DMS 273 treated with DMSO at 0.1 percent for 48 hours (cell line): ENCODE measurements around the gene SUDS3.
A peak's percentile ranks its signal among the peaks of the same experiment; 100 is the strongest.
"Not testable (repeated sequence)": the region's sequence is repeated elsewhere in the genome, so short reads cannot be mapped to it uniquely, and the experiment has no call there.

Experiments
- DNase-seq: peaks from one replicate; lab custom pipeline; 2025; lab: John Stamatoyannopoulos, UW

Gene SUDS3, protein sequence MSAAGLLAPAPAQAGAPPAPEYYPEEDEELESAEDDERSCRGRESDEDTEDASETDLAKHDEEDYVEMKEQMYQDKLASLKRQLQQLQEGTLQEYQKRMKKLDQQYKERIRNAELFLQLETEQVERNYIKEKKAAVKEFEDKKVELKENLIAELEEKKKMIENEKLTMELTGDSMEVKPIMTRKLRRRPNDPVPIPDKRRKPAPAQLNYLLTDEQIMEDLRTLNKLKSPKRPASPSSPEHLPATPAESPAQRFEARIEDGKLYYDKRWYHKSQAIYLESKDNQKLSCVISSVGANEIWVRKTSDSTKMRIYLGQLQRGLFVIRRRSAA

DNA sequence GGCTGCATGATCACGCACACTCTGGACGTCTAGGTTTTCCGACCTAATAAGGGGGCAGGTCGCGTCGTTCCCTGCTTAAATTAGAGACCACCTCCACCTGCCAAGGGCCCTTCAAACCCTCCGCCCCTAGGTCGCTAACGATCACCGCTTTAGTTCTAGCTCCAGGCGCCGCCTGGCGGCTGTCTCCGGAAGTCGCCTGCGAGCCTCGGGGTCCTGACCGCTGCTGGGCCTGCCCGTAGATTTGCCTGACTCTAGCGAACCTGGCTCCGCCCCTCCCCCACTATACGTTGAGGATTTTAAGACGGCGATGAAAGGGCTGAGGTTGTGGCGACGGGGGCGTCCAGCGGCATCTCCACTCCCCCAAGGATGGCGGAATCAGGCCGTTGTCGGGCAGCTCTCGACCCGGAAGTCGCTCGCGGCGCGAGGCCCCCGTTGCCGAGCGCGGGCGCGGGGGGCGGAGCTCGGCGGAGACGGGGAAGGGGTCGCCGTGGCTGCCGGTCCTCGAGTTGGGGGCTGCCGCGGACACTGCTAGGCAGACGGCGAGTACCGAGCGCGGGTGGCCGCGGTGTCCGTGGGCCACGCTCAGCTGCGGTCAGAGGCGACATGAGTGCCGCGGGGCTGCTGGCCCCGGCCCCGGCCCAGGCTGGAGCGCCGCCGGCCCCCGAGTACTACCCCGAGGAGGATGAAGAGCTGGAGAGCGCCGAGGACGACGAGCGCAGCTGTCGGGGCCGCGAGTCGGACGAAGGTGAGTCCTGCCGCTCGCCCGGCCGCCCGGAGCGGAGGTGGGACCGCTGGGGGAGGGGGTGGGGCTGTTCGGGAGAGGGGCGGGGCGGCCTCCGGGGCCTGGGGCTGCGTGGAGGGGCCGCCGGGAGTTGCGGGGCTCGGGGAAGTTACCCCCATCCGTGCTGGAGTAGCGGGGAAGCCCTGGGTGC is at the start of gene SUDS3:
SUDS3 (plus strand) TSS at position 467 of the 932 bp plus-strand sequence; CDS start at position 604, 137 bp downstream.
- DNase-seq, result peak; percentile 2

- DNase-seq, result no peak
These were observed 49.4 kb upstream of the SUDS3 start for GRCh38 chr12:118326991-118327390.

DNA sequence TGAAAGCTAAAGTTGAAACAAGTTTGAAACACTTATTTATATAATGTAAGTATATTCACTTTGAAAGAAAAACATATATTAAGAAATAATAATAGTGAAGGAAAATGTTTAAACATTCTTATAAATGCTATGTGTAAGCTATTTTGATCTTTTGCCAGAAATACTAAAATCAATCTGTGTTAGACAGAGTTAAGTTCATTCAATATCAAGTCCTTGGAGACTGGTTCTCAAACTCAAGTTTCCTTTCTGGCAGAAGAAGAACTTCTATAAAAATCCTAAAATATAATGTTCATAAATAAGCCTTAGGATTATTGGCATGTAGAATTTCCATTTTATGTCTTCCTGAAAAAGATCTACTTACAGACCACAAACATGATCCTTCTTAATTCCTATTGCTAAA is 49.0 kb upstream of the SUDS3 start:
- DNase-seq, result no peak

DNA sequence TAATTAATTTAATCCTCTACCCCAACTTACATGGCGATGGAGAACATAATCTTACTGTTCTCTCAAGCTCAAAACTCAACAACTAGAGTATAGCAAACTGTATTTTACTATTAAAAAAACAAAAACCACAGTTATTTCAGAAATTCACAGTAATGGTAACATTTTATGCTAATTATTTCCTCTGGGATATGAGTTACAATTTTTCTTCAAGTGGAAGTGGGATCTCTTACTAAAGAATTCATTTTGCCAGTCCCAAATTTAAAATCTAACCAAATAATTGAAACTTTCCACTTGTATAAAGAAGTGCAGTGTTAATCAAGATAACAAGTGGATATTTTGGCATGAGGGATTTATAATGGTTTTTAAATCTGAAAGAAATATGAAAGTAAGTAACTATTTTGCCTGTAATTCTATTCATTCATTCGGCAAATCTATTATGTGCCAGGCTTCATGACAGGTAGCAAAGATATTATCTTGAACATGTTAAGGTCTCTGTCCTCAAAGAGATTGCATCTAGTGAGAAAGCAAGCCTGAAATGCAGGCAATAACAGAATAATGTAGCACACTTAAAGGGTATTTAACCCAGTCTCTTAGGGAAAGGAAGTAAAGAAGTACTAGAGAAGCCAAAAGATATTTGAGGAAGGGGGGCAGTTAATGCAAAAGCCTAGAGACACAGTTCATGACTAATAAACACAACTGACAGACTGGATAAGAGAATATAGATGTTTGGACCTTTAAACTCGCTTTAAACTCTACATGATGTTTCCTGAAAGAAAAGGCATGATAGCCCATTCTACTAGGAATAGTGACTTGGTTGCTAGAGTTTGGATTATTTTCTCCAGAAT is 47.6 kb upstream of the SUDS3 start:
- DNase-seq, result no peak

- peak; percentile 12 for DNase-seq
These were observed 45.8 kb upstream of the SUDS3 start for GRCh38 chr12:118330421-118331018.

GRCh38 chr12:118332511-118332910 is 43.8 kb upstream of the SUDS3 start:
- no peak for DNase-seq

DNA sequence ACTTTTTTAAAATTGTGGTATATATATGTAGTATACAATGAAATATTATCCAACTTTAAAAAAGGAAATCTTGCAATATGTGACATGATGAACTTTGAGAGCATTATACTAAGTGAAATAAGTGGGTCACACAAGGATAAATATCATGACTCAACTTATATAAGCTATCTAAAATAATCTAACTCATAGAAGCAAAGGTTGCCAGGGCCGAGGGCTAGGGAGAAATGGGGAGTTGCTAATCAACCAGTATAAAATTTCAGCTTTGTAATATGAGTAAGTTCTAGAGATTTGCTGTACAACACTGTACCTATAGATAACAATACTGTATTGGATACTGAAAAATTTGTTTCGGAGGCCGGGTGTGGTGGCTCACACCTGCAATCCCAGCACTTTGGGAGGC is 42.1 kb upstream of the SUDS3 start:
- DNase-seq, result no peak

- no peak for DNase-seq
These were observed 41.3 kb upstream of the SUDS3 start for GRCh38 chr12:118334939-118335567.

DNA sequence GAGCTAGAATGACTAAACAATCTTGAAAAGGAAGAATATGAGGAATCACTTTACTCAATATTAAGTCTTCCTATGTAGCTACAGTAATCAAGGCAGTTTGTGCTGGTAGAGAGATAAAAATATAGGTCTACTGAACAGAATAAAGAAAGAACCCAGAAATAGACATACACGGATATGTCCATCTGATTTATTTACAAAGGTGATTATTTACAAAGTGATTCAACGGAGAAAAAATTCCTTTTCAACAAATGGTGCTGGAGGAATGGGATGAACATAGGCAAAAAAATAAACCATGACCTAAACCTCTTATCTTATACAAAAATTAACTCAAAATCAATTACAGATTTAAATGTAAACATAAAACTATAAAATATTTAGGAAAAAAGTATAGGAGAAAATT is 40.2 kb upstream of the SUDS3 start:
- no peak for DNase-seq

GRCh38 chr12:118337194-118337838 is 39.0 kb upstream of the SUDS3 start:
- no peak for DNase-seq

- no peak for DNase-seq
These were observed 34.3 kb upstream of the SUDS3 start for GRCh38 chr12:118342090-118342489.

GRCh38 chr12:118344829-118345228 is 31.5 kb upstream of the SUDS3 start:
- DNase-seq, result no peak

- DNase-seq, result no peak
These were observed 31.0 kb upstream of the SUDS3 start for GRCh38 chr12:118345355-118345754.

DNA sequence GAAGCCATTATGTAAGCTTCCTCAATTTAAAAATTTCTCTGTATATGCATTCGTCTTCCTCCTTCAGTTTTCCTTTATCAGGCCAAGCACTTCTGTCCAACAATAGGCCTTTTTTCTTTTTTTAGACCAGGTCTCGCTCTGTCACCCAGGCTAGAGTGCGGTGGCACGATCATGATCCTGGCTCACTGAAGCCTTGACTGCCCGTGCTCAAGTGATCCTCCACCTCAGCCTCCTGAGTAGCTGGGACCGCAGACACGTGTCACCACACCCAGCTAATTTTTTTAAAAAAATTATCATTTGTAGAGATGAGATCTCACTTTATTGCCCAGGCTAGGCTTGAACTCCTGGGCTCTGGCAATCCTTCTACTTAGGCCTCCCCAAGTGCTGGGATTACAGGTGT is 29.5 kb upstream of the SUDS3 start:
- no peak for DNase-seq

DNA sequence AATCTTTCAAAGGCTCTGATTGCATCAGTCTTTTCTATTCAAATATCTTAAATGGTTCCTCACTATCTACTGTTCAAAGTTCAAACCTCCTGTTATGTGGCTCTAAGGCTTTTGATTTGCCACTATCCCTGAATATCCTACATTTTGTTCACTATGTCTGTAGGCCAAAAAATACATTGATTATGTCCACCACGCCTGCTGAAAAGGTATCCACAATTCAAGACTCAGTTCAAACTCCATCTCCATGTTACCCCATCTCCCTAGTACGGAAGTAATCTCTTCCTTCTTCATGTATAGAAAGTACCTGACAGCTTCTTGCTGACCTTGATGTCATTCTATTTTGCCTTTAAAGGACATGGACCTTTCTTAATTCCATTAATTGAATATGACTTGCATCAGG is 28.4 kb upstream of the SUDS3 start:
- no peak for DNase-seq

DNA sequence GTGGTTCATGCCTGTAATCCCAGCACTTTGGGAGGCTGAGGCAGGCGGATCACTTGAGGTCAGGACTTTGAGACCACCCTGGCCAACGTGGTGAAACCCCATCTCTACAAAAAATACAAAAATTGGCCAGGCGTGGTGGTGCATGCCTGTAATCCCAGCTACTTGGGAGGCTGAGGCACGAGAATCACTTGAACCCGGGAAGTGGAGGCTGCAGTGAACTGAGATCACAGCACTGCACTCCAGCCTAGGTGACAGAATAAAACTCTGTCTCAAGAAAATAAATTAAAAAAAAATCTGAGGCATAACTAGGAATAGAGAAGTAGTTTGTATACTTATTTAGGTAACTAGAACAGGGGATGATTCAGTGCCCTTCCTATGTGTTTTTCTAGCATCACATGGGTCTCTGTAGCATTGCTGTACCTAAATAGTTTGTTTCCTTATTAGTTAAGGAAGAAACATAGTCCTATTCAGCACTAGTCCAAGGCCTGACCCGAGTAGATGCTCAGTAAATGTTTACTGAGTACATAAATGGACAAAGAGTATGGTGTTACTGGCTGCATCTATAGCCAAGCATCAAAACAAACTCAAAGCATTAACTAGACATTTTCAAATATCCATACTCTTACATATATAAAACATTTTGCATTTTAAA is 25.3 kb upstream of the SUDS3 start:
- no peak for DNase-seq

GRCh38 chr12:118353721-118354120 is 22.6 kb upstream of the SUDS3 start:
- no peak for DNase-seq

GRCh38 chr12:118354503-118354902 is 21.9 kb upstream of the SUDS3 start:
- not testable (repeated sequence) for DNase-seq

DNA sequence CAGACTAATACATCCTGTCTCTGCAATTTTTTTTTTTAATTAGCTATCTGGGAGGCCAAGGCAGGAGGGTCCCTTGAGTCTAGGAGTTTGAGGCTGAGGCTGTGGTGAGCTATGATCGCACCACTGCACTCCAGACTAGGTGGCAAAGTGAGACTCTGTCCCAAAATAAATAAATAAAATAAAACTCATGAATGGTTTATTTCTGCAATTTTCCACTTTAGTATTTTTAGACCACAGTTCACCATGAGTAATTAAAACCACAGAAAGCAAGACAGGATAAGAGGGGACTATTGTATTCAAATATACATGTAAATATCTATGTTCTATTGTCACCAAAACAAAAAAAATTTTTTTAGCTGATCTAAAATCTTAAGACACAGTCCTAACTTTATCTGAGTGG is 21.5 kb upstream of the SUDS3 start:
- no peak for DNase-seq

DNA sequence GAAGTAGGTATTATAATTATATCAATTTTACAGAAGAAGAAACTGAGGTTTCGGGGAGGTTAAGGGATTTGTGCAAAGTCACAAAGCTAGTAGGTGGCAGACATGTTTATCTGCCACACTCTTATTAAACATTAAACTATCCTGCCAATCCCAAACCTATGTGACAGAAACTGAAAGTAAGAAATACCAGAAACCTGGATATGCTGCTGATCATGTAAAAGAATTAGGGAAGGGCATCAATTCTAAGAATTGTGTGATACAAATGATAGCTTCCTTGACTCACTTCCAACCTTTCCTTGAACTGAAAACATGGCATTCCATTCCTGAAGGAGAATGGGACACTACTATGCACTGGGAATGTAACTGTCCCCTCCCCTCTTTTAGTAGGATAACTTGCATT is 20.5 kb upstream of the SUDS3 start:
- DNase-seq, result no peak
